Calu3 (cell line): ENCODE results near the gene AURKB. TPM values are rescaled to one million over a fixed set of nuclear protein-coding genes. Genes with fewer than 3 reads are reported as not detected.
"Not testable (repeated sequence)": the region's sequence is repeated elsewhere in the genome, so short reads cannot be mapped to it uniquely, and the experiment has no call there.

Experiments
- BruUV-seq: library from RNA; stranded (reverse); fragments of 400-500 nt; replicated peaks from 2 replicates; lab custom pipeline; 2021; lab: Mats Ljungman, UMichigan
- CTCF ChIA-PET: fragments of 300-600 bp; sonication (Branson Sonifier 250); formaldehyde crosslinking; loops from one replicate; lab custom pipeline; 2022; ENCODE audit warnings: antibody characterized with exemption; lab: Charles Lee
- DNase-seq: peaks from one replicate; pipeline ENCODE4 v3.0.0; 2022
- H3K27ac Mint-ChIP-seq: one replicate; pipeline ENCODE4 v1.8.0; 2022; ENCODE audit warnings: mixed read lengths; ENCODE audit not compliant: unreplicated experiment
- H3K27me3 Mint-ChIP-seq: one replicate; pipeline ENCODE4 v1.8.0; 2022; ENCODE audit warnings: mixed read lengths; ENCODE audit not compliant: unreplicated experiment
- H3K36me3 Mint-ChIP-seq: one replicate; pipeline ENCODE4 v1.8.0; 2022; ENCODE audit warnings: mild to moderate bottlenecking, moderate library complexity, mixed read lengths; ENCODE audit not compliant: insufficient read depth, unreplicated experiment
- H3K4me1 Mint-ChIP-seq: one replicate; pipeline ENCODE4 v1.8.0; 2022; ENCODE audit warnings: mild to moderate bottlenecking, low read depth, mixed read lengths; ENCODE audit not compliant: unreplicated experiment
- H3K4me3 Mint-ChIP-seq: one replicate; pipeline ENCODE4 v1.8.0; 2022; ENCODE audit warnings: mild to moderate bottlenecking, low read depth, moderate library complexity, mixed read lengths; ENCODE audit not compliant: unreplicated experiment
- H3K9me3 Mint-ChIP-seq: one replicate; pipeline ENCODE4 v1.8.0; 2022; ENCODE audit warnings: low read depth, mixed read lengths; ENCODE audit not compliant: unreplicated experiment
- intact Hi-C: fragments of 100-400 bp; cut with micrococcal nuclease; formaldehyde crosslinking; loops from one replicate; pipeline ENCODE4 v1.10.0; 2022; ENCODE audit not compliant: unreplicated experiment
- total RNA-seq: library from RNA; stranded (reverse); gene quantifications from 2 replicates; pipeline ENCODE4 v1.2.3, GENCODE V29; 2022
- TF ChIP-seq, protein P1 (sequence below): fragments of 200-600 bp; IDR thresholded peaks from one replicate; pipeline ENCODE4 v1.8.0; 2022; ENCODE audit warnings: antibody characterized with exemption; ENCODE audit not compliant: unreplicated experiment

AURKB gene
- total RNA-seq, 1 experiment from 2014 or later, result 78.9 TPM

DNA sequence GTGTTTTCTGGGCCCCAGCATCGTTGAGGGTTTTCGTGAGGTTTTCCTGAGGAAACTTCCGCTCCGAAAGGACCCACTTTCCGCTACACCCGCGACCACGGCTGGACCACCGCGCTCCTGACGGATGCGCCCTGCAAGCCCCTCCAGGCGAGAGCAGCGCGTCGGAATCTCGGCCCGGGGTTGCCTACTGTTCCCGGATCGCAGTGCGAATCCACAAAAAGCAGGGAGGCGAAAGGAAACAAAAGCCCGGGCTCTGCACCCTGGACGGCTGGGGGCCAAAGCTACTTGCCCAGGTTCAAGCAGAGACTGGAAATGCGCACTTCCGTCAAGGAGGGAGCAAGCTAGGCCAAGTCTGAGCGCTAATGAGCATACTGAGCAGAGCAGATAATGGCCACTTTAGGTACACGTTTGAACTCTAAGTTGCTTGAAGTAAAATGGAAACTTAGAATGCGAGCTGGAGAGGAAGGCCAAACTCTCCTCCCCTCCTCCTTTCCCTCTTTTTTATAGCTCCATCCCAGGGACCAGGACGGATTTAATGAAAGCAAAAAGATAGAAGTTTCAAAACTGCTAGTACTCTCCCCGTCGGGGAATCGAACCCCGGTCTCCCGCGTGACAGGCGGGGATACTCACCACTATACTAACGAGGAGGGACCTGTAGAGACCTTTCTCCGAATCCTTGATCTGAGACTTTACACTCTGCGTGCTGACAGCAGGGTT, 11.4 kb upstream of the AURKB start:
- DNase-seq, result peak; percentile 85
- peaks cover 55% of the 10 kb centered on the region for H3K36me3 Mint-ChIP-seq
- TF ChIP-seq, protein P1, sequence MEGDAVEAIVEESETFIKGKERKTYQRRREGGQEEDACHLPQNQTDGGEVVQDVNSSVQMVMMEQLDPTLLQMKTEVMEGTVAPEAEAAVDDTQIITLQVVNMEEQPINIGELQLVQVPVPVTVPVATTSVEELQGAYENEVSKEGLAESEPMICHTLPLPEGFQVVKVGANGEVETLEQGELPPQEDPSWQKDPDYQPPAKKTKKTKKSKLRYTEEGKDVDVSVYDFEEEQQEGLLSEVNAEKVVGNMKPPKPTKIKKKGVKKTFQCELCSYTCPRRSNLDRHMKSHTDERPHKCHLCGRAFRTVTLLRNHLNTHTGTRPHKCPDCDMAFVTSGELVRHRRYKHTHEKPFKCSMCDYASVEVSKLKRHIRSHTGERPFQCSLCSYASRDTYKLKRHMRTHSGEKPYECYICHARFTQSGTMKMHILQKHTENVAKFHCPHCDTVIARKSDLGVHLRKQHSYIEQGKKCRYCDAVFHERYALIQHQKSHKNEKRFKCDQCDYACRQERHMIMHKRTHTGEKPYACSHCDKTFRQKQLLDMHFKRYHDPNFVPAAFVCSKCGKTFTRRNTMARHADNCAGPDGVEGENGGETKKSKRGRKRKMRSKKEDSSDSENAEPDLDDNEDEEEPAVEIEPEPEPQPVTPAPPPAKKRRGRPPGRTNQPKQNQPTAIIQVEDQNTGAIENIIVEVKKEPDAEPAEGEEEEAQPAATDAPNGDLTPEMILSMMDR, result no peak
- H3K4me1 Mint-ChIP-seq, result peaks cover 10% of the 10 kb centered on the region
- CTCF ChIA-PET, result interaction anchor here (0.9 to 1.7 kb wide), 6 partner anchors 12 to 79 kb away, joined by 3 to 7 read pairs (median 5); partner anchors contain the start of genes AURKB, CTC1 and PFAS
- peak overlapping the region; percentile 99 for H3K27ac Mint-ChIP-seq
- H3K27me3 Mint-ChIP-seq, result no peaks in the 10 kb centered on the region
- peak overlapping the region; percentile 87 for H3K4me3 Mint-ChIP-seq
- no TSS peak for BruUV-seq
- H3K9me3 Mint-ChIP-seq, result no peaks in the 10 kb centered on the region
- intact Hi-C loops, result loop anchor here (2.0 to 10.0 kb wide), 3 partner anchors 35 to 85 kb away; no protein-coding TSS in a partner anchor

DNA sequence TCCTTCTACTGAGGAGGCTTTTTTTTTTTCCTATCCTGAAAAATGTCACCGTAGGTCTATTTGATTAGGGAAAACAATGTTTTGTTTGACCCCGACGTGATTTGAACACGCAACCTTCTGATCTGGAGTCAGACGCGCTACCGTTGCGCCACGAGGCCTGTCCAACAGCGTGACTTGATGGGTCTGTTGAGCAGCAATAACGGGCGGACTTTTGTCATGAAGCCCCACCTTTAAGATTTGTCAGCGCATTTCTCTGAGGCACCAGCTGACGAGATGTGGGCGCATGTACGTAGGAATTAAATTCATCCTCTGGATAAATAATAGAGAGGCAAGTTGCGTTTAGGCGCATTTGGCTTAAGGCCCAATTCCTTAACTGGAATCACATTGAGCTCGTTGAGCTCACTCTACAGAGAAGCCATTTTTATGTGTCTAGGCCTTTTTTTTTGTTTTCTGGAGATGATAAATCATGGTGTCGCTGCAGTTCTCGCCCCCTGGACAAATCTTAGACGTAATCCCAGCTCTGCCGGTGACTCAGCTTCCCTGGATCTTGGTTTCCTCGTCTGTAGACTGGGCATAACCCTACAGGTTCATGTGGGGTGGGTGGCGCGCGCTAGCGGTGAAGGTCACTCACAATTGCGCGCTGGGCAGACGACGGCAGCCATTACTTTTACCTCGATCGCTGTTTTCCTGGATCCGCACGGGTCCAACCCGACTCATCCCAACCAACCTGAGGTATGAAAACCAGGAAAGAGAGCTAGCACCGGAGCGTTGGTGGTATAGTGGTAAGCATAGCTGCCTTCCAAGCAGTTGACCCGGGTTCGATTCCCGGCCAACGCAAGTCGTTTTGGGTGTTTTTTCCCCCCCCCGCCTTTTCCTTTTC, 10.6 kb upstream of the AURKB start:
- CTCF ChIA-PET, result interaction anchor here (0.9 to 1.7 kb wide), 5 partner anchors 11 to 80 kb away, joined by 3 to 7 read pairs (median 5); partner anchors contain the start of genes AURKB, CTC1 and PFAS
- Mint-ChIP-seq H3K36me3 (peaks cover 47% of the 10 kb centered on the region), H3K4me1 (peaks cover 7% of the 10 kb centered on the region), H3K9me3 (no peaks in the 10 kb centered on the region), H3K27ac (peak overlapping the region; percentile 99), H3K4me3 (peak overlapping the region; percentile 87), H3K27me3 (no peaks in the 10 kb centered on the region)
- no TSS peak for BruUV-seq
- TF ChIP-seq, protein P1, result no peak
- intact Hi-C loops, result loop anchor here (2.0 to 10.0 kb wide), 3 partner anchors 34 to 84 kb away; no protein-coding TSS in a partner anchor
- peak; percentile 89 for DNase-seq

DNA sequence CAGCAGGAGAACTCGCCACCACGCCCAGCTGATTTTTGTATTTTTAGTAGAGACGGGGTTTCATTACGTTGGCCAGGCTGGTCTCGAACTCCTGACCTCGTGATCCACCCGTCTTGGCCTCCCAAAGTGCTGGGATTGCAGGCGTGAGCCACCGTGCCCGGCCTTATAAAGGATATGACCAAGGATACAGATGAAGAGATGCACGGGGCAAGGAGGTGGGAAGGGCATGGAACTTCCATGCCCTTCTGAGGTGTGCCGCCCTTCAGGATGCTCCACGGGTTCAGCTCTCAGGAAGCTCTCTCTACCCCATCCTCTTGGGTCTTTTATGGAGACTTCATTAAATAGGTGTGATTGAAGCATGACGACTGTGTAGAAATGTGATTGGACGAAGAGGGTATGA, 3.6 kb upstream of the AURKB start:
- intact Hi-C loops, DNase-seq, BruUV-seq, H3K27me3 Mint-ChIP-seq, H3K27ac Mint-ChIP-seq, H3K4me1 Mint-ChIP-seq, H3K9me3 Mint-ChIP-seq, CTCF ChIA-PET, H3K4me3 Mint-ChIP-seq: not testable (repeated sequence)
- H3K36me3 Mint-ChIP-seq, result peaks cover 23% of the 10 kb centered on the region

DNA sequence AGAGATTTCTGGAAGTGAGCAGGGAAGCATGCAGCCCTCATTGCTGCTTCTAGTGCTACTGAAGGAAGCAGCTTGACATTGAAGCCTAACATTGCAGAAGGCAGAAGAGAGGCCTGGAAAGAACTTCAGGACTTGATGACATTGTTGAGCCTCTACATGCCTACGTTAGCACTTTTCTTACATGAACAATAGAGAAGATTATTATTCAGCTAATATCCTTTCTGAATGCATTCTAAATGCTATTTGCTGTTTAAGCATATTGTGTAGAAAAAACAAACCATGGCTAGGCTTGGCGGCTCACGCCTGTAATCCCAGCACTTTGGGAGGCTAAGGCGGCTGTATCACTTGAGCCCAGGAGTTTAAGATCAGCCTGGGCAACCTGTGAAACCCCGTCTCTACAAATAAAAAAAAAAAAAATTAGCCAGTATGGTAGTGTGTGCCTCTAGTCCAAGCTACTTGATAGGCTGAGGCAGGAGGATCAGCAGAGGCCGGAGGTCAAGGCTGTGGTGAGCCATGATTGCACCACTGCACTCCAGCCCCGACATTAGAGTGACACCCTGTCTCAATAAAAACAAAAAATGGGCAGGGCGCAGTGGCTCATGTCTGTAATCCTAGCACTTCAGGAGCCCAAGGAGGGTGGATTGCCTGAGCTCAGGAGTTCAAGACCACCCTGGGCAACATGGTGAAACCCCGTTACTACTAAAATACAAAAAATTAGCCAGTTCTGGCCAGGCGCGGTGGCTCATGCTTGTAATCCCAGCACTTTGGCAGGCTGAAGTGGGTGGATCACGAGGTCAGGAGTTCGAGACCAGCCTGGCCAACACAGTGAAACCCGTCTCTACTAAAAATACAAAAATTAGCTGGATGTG, 2.2 kb upstream of the AURKB start:
- BruUV-seq, result no TSS peak
- intact Hi-C loops, result no loop called here
- no peak overlapping the region for H3K4me3 Mint-ChIP-seq
- no peak overlapping the region for H3K27ac Mint-ChIP-seq
- peaks cover 6% of the 10 kb centered on the region for H3K4me1 Mint-ChIP-seq
- no peak for DNase-seq
- H3K36me3 Mint-ChIP-seq, result peaks cover 19% of the 10 kb centered on the region
- H3K27me3 Mint-ChIP-seq, result no peaks in the 10 kb centered on the region
- TF ChIP-seq, protein P1, result no peak
- CTCF ChIA-PET, result interaction anchor here (1.8 kb wide), 1 partner anchor 22 kb away, joined by 4 read pairs; the partner anchor contains the start of gene BORCS6
- H3K9me3 Mint-ChIP-seq, result no peaks in the 10 kb centered on the region
